Fibroblast of lung (primary cell): ENCODE results near the gene OXCT1. TPM values are rescaled to one million over a fixed set of nuclear protein-coding genes. Genes with fewer than 3 reads are reported as not detected.

ENCODE experiments used
- DNase-seq, 2 donors: peaks; one replicate each; pipeline versions ENCODE4 v3.0.0 to v3.0.0-alpha.2; 2010; ENCODE audit warnings: low read depth in 2 of 2
- H2AFZ ChIP-seq: 2 replicates; pipeline ENCODE4 v1.5.1; 2012; ENCODE audit warnings: low read length, control low read depth, inconsistent platforms
- H3K27ac ChIP-seq: 2 replicates; pipeline ENCODE4 v1.5.1; 2011; ENCODE audit warnings: low read length, control low read depth; ENCODE audit not compliant: insufficient read depth
- H3K27me3 ChIP-seq: 2 replicates; pipeline ENCODE4 v1.5.1; 2011; ENCODE audit warnings: mild to moderate bottlenecking, low read length; ENCODE audit not compliant: control insufficient read depth, insufficient read depth
- H3K36me3 ChIP-seq: 2 replicates; pipeline ENCODE4 v1.5.1; 2011; ENCODE audit warnings: low read length; ENCODE audit not compliant: control insufficient read depth, insufficient read depth
- H3K4me1 ChIP-seq: 2 replicates; pipeline ENCODE4 v1.5.1; 2011; ENCODE audit warnings: low read length; ENCODE audit not compliant: control insufficient read depth, insufficient read depth; ENCODE audit errors: extremely low read depth
- H3K4me2 ChIP-seq: 2 replicates; pipeline ENCODE4 v1.5.1; 2011; ENCODE audit warnings: low read length, control low read depth; ENCODE audit not compliant: insufficient read depth; ENCODE audit errors: extremely low read depth
- H3K4me3 ChIP-seq, 4 experiments: fragments of 200-600 bp in 1 of 4; sonication (generic) in 1 of 4; replicated peaks in 1 of 4; 2 replicates each; pipeline ENCODE4 v1.5.1; 2011 to 2016; ENCODE audit warnings: low read length in 4 of 4, low read depth in 3 of 4, mild to moderate bottlenecking in 3 of 4, control low read depth in 2 of 4, inconsistent platforms in 1 of 4, mixed read lengths in 1 of 4; ENCODE audit not compliant: insufficient read depth in 1 of 4; ENCODE audit errors: control extremely low read depth in 1 of 4
- H3K79me2 ChIP-seq: 2 replicates; pipeline ENCODE4 v1.5.1; 2012; ENCODE audit warnings: mild to moderate bottlenecking, low read length, inconsistent platforms; ENCODE audit not compliant: control insufficient read depth, insufficient read depth
- H3K9ac ChIP-seq: 2 replicates; pipeline ENCODE4 v1.5.1; 2011; ENCODE audit warnings: mild to moderate bottlenecking, low read length, control low read depth; ENCODE audit not compliant: insufficient read depth
- H3K9me3 ChIP-seq: 2 replicates; pipeline ENCODE4 v1.5.1; 2012; ENCODE audit warnings: low read depth, low read length; ENCODE audit not compliant: control insufficient read depth, insufficient read depth
- H4K20me1 ChIP-seq: 2 replicates; pipeline ENCODE4 v1.5.1; 2011; ENCODE audit warnings: low read length; ENCODE audit not compliant: control insufficient read depth, insufficient read depth; ENCODE audit errors: extremely low read depth
- CTCF ChIP-seq, 2 donors: IDR thresholded peaks in 1 of 2; conservative IDR thresholded peaks in 1 of 2; 1 replicate in 1 of 2; 2 replicates in 1 of 2; pipeline ENCODE4 v1.5.1; 2011 to 2012; ENCODE audit warnings: low read length in 2 of 2, control low read depth in 1 of 2, inconsistent platforms in 1 of 2, low read depth in 1 of 2, mild to moderate bottlenecking in 1 of 2
- EZH2 ChIP-seq: IDR thresholded peaks from 2 replicates; pipeline ENCODE4 v1.5.1; 2012; ENCODE audit warnings: low read length, control low read depth, mild to moderate bottlenecking; ENCODE audit errors: missing control alignments
- polyA plus RNA-seq, 2 donors: library from polyadenylated mRNA; depleted of rRNA in 1 of 2; stranded (reverse) in 1 of 2; unstranded in 1 of 2; fragments of >200 nt; gene quantifications; 2 replicates each; pipeline ENCODE4 v1.2.1, GENCODE V29; 2011 to 2012; ENCODE audit warnings: missing spikeins in 1 of 2
- total RNA-seq: library from RNA; depleted of rRNA; stranded (reverse); fragments of >200 nt; gene quantifications from 2 replicates; pipeline ENCODE4 v1.2.1, GENCODE V29; 2014

OXCT1 gene
- total and polyA plus RNA-seq, 2 donors (not counting 1 experiment from before 2014, with no cell fraction given) = 35.7 to 56.3 TPM

DNA sequence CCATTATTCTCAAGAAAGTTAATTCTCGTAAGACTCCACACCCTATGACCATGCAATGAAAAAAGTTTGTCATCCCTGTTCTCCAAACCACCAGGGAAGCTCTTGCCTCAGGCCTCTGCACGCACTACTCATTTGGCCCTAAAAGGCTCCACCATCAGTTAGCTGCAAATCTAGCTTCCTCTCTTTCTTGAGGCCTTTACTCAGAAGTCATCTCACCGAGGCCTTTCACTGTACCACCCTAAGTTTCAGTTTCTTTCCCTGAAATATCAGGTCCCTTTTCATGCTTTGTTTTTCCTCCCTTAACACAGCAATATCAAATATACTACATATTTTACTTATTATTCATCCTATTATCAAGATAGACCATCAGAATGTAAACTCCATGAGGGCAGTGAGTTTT is 39.1 kb downstream of the OXCT1 start:
- H2AFZ ChIP-seq = no peak overlapping the region
- peaks cover 3% of the 10 kb centered on the region for H3K4me1 ChIP-seq
- H3K4me2 ChIP-seq = no peak overlapping the region

GRCh38 chr5:41827792-41828191 is 42.4 kb downstream of the OXCT1 start:
- Histone ChIP-seq H3K4me2 (no peak overlapping the region), H3K27ac (no peak overlapping the region), H3K4me1 (no peaks in the 10 kb centered on the region), H4K20me1 (no peaks in the 10 kb centered on the region), H3K4me3 (no peak overlapping the region), H2AFZ (no peak overlapping the region), H3K79me2 (no peaks in the 10 kb centered on the region), H3K9ac (no peak overlapping the region), H3K27me3 (no peaks in the 10 kb centered on the region), H3K36me3 (no peaks in the 10 kb centered on the region), H3K9me3 (no peaks in the 10 kb centered on the region)
- DNase-seq = no peak
- TF ChIP-seq EZH2 (no peak), CTCF (conservative IDR thresholded peaks at IDR 0.05 in 1 of 2, IDR thresholded peaks at IDR 0.05 in 1 of 2; ENCODE audit: low read depth in 1 of 2, low read length in 2 of 2) (no peak)

More for the DNA sequence above, 39.1 kb downstream of the OXCT1 start:
- TF ChIP-seq CTCF (conservative IDR thresholded peaks at IDR 0.05 in 1 of 2, IDR thresholded peaks at IDR 0.05 in 1 of 2; ENCODE audit: low read depth in 1 of 2, low read length in 2 of 2) (no peak), EZH2 (no peak)
- Histone ChIP-seq H3K9ac (no peak overlapping the region), H3K36me3 (no peaks in the 10 kb centered on the region), H4K20me1 (no peaks in the 10 kb centered on the region), H3K27me3 (no peaks in the 10 kb centered on the region), H3K4me3 (no peak overlapping the region), H3K9me3 (no peaks in the 10 kb centered on the region), H3K27ac (no peak overlapping the region), H3K79me2 (no peaks in the 10 kb centered on the region)
- DNase-seq = no peak

- Histone ChIP-seq H3K4me1 (no peaks in the 10 kb centered on the region), H3K4me2 (no peak overlapping the region), H4K20me1 (no peaks in the 10 kb centered on the region), H3K27me3 (no peaks in the 10 kb centered on the region), H3K9me3 (no peaks in the 10 kb centered on the region), H3K27ac (no peak overlapping the region), H3K4me3 (no peak overlapping the region), H3K79me2 (no peaks in the 10 kb centered on the region), H3K36me3 (no peaks in the 10 kb centered on the region), H2AFZ (no peak overlapping the region), H3K9ac (no peak overlapping the region)
- TF ChIP-seq CTCF (conservative IDR thresholded peaks at IDR 0.05 in 1 of 2, IDR thresholded peaks at IDR 0.05 in 1 of 2; ENCODE audit: low read depth in 1 of 2, low read length in 2 of 2) (no peak), EZH2 (no peak)
- no peak for DNase-seq
Observed at GRCh38 chr5:41822036-41822435, 48.2 kb downstream of the OXCT1 start.
